SJCRH30 (cell line): ENCODE results near the gene HLA-DPA1. TPM values are rescaled to one million over a fixed set of nuclear protein-coding genes. Genes with fewer than 3 reads are reported as not detected.
A peak's percentile ranks its signal among the peaks of the same experiment; 100 is the strongest.

ENCODE experiments used
- DNase-seq, 2 experiments: peaks; one replicate each; pipeline ENCODE4 v3.0.0-alpha.2; 2015 to 2020
- H3K27ac ChIP-seq: fragments of 250-450 bp; sonication (Bioruptor Pico); 2 replicates; pipeline ENCODE4 v1.5.1; 2020; ENCODE audit warnings: mild to moderate bottlenecking, moderate library complexity
- H3K27me3 ChIP-seq: fragments of 250-450 bp; sonication (Bioruptor Pico); 2 replicates; pipeline ENCODE4 v1.5.1; 2020; ENCODE audit warnings: mild to moderate bottlenecking, moderate library complexity
- H3K36me3 ChIP-seq: fragments of 250-450 bp; sonication (Bioruptor Pico); 2 replicates; pipeline ENCODE4 v1.5.1; 2020; ENCODE audit warnings: mild to moderate bottlenecking, moderate library complexity
- H3K4me1 ChIP-seq: fragments of 250-450 bp; sonication (Bioruptor Pico); 2 replicates; pipeline ENCODE4 v1.5.1; 2020; ENCODE audit warnings: mild to moderate bottlenecking, moderate library complexity
- H3K4me3 ChIP-seq: fragments of 250-450 bp; sonication (Bioruptor Pico); 2 replicates; pipeline ENCODE4 v1.5.1; 2020; ENCODE audit warnings: mild to moderate bottlenecking, moderate library complexity
- H3K9me3 ChIP-seq: fragments of 250-450 bp; sonication (Bioruptor Pico); replicated peaks from 2 replicates; pipeline ENCODE4 v1.5.1; 2020; ENCODE audit warnings: mild to moderate bottlenecking, moderate library complexity
- total RNA-seq: library from RNA; depleted of rRNA; stranded (reverse); fragments of >200 nt; shearing (Covaris generic); gene quantifications from 2 replicates; pipeline ENCODE4 v1.2.3, GENCODE V29; 2014; rRNA removed

Gene HLA-DPA1
- total RNA-seq, 1 experiment from 2014 or later: not detected

GRCh38 chr6:33023536-33023935 is 49.9 kb downstream of the HLA-DPA1 start:
- no peaks in the 10 kb centered on the region for H3K36me3 ChIP-seq
- H3K4me3 ChIP-seq: no peak overlapping the region
- H3K9me3 ChIP-seq: no peaks in the 10 kb centered on the region
- no peaks in the 10 kb centered on the region; the same call in none of the 2 replicates for H3K27me3 ChIP-seq
- DNase-seq: no peak
- no peak overlapping the region for H3K27ac ChIP-seq
- no peaks in the 10 kb centered on the region for H3K4me1 ChIP-seq

- H3K4me1 ChIP-seq: no peaks in the 10 kb centered on the region
- no peak overlapping the region for H3K4me3 ChIP-seq
- H3K9me3 ChIP-seq: no peaks in the 10 kb centered on the region
- no peak for DNase-seq
- H3K36me3 ChIP-seq: no peaks in the 10 kb centered on the region
- no peak overlapping the region for H3K27ac ChIP-seq
- H3K27me3 ChIP-seq: peaks cover 3% of the 10 kb centered on the region
These were observed 51.5 kb downstream of the HLA-DPA1 start for GRCh38 chr6:33021917-33022316.

GRCh38 chr6:33019372-33019771 is 54.1 kb downstream of the HLA-DPA1 start:
- Histone ChIP-seq H3K4me3 (no peak overlapping the region), H3K27me3 (peaks cover 10% of the 10 kb centered on the region), H3K9me3 (no peaks in the 10 kb centered on the region), H3K36me3 (no peaks in the 10 kb centered on the region), H3K4me1 (no peaks in the 10 kb centered on the region), H3K27ac (no peak overlapping the region)
- DNase-seq: no peak

- Histone ChIP-seq H3K27ac (no peak overlapping the region), H3K9me3 (no peaks in the 10 kb centered on the region), H3K27me3 (peaks cover 10% of the 10 kb centered on the region), H3K4me1 (no peaks in the 10 kb centered on the region), H3K36me3 (no peaks in the 10 kb centered on the region), H3K4me3 (no peak overlapping the region)
- DNase-seq: peak in 1 of 2 experiments; percentile 16
These were observed 54.5 kb downstream of the HLA-DPA1 start for GRCh38 chr6:33018904-33019303.

GRCh38 chr6:33018418-33018817 is 55.0 kb downstream of the HLA-DPA1 start:
- DNase-seq: no peak
- Histone ChIP-seq H3K27ac (no peak overlapping the region), H3K4me1 (no peaks in the 10 kb centered on the region), H3K9me3 (no peaks in the 10 kb centered on the region), H3K27me3 (peaks cover 10% of the 10 kb centered on the region), H3K36me3 (no peaks in the 10 kb centered on the region), H3K4me3 (no peak overlapping the region)

- Histone ChIP-seq H3K36me3 (no peaks in the 10 kb centered on the region), H3K27ac (no peak overlapping the region), H3K27me3 (peaks cover 10% of the 10 kb centered on the region), H3K4me3 (no peak overlapping the region), H3K9me3 (no peaks in the 10 kb centered on the region), H3K4me1 (no peaks in the 10 kb centered on the region)
- no peak for DNase-seq
These were observed 55.6 kb downstream of the HLA-DPA1 start for GRCh38 chr6:33017694-33018353.

GRCh38 chr6:33017018-33017417 is 56.4 kb downstream of the HLA-DPA1 start:
- Histone ChIP-seq H3K4me3 (no peak overlapping the region), H3K36me3 (no peaks in the 10 kb centered on the region), H3K9me3 (no peaks in the 10 kb centered on the region), H3K27ac (no peak overlapping the region), H3K4me1 (no peaks in the 10 kb centered on the region), H3K27me3 (peaks cover 10% of the 10 kb centered on the region)
- DNase-seq: no peak

- Histone ChIP-seq H3K9me3 (no peaks in the 10 kb centered on the region), H3K27me3 (peaks cover 18% of the 10 kb centered on the region), H3K36me3 (no peaks in the 10 kb centered on the region), H3K4me3 (no peak overlapping the region), H3K27ac (no peak overlapping the region), H3K4me1 (no peaks in the 10 kb centered on the region)
- no peak for DNase-seq
These were observed 57.7 kb downstream of the HLA-DPA1 start for GRCh38 chr6:33015798-33016197.

- no peak overlapping the region for H3K27ac ChIP-seq
- H3K36me3 ChIP-seq: no peaks in the 10 kb centered on the region
- H3K4me1 ChIP-seq: no peaks in the 10 kb centered on the region
- no peak overlapping the region for H3K4me3 ChIP-seq
- peaks cover 18% of the 10 kb centered on the region for H3K27me3 ChIP-seq
- no peaks in the 10 kb centered on the region for H3K9me3 ChIP-seq
- peak; percentile 42 to 82 for DNase-seq
These were observed 58.4 kb downstream of the HLA-DPA1 start for GRCh38 chr6:33014841-33015634.

Other genes with a start within 250 kb of the HLA-DPA1 start
- 17.1 and 17.4 TPM in 2 replicates for gene TAP2, start 234.9 kb downstream of the HLA-DPA1 start, total RNA-seq
- gene PSMB8, start 229.6 kb downstream of the HLA-DPA1 start, total RNA-seq: 0.18 and 0.33 TPM in 2 replicates
- 0.43 and 0.81 TPM in 2 replicates for gene TAP1, start 219.9 kb downstream of the HLA-DPA1 start, total RNA-seq
- 0.18 TPM in 1 of 2 replicates, not detected in the other for gene PSMB9, start 219.5 kb downstream of the HLA-DPA1 start, total RNA-seq
- gene HLA-DMB, start 132.6 kb downstream of the HLA-DPA1 start, total RNA-seq: not detected in 2 replicates
- gene HLA-DMA, start 120.6 kb downstream of the HLA-DPA1 start, total RNA-seq: 0.14 and 0.51 TPM in 2 replicates
- gene BRD2, start 105.1 kb downstream of the HLA-DPA1 start, total RNA-seq: 178 and 199 TPM in 2 replicates
- 0.16 TPM in 1 of 2 replicates, not detected in the other for gene HLA-DOA, start 64.1 kb downstream of the HLA-DPA1 start, total RNA-seq
- not detected in 2 replicates for gene HLA-DPB1, start 2.3 kb upstream of the HLA-DPA1 start, total RNA-seq
- gene COL11A2, start 118.8 kb upstream of the HLA-DPA1 start, total RNA-seq: 3.8 and 4.0 TPM in 2 replicates
- gene RXRB, start 127.0 kb upstream of the HLA-DPA1 start, total RNA-seq: 24.4 and 25.9 TPM in 2 replicates
- 71.8 and 75.1 TPM in 2 replicates for gene SLC39A7, start 127.2 kb upstream of the HLA-DPA1 start, total RNA-seq
- 1.0 and 1.5 TPM in 2 replicates for gene HSD17B8, start 131.0 kb upstream of the HLA-DPA1 start, total RNA-seq
- gene RING1, start 134.9 kb upstream of the HLA-DPA1 start, total RNA-seq: 14.9 and 16.4 TPM in 2 replicates
- gene VPS52, start 198.2 kb upstream of the HLA-DPA1 start, total RNA-seq: 32.7 and 33.8 TPM in 2 replicates
- gene RPS18, start 198.4 kb upstream of the HLA-DPA1 start, total RNA-seq: 5,924 and 6,385 TPM in 2 replicates
- 0.84 and 0.95 TPM in 2 replicates for gene B3GALT4, start 203.5 kb upstream of the HLA-DPA1 start, total RNA-seq
- 54.6 and 61.5 TPM in 2 replicates for gene WDR46, start 215.6 kb upstream of the HLA-DPA1 start, total RNA-seq
- gene PFDN6, start 216.0 kb upstream of the HLA-DPA1 start, total RNA-seq: 102 and 104 TPM in 2 replicates
- gene RGL2, start 225.3 kb upstream of the HLA-DPA1 start, total RNA-seq: 14.3 and 20.9 TPM in 2 replicates
- gene TAPBP, start 240.4 kb upstream of the HLA-DPA1 start, total RNA-seq: 15.4 and 16.2 TPM in 2 replicates
- gene ZBTB22, start 244.1 kb upstream of the HLA-DPA1 start, total RNA-seq: 7.1 and 9.6 TPM in 2 replicates
- 52.9 and 55.2 TPM in 2 replicates for gene DAXX, start 249.3 kb upstream of the HLA-DPA1 start, total RNA-seq